ENCODE results near the gene WDR76.

- TF ChIP-seq GATA3 (IDR thresholded peaks at IDR 0.05; ENCODE audit: low read depth, low read length) (no peak), GATA2 (IDR thresholded peaks at IDR 0.05; ENCODE audit: low read depth, low read length) (no peak)
Measured at GRCh38 chr15:43779016-43779415, 47.8 kb upstream of the WDR76 start.

All from SH-SY5Y (cell line).